A549 (cell line): Measurements from ENCODE around the gene IL17F. TPM values are rescaled to one million over a fixed set of nuclear protein-coding genes. Genes with fewer than 3 reads are reported as not detected.

ENCODE experiments used
- ATAC-seq, 2 experiments: fragments of 200-7000 bp in 1 of 2; fragments of >200 bp in 1 of 2; cut with Nextera tagmentation in 1 of 2; cut with Tn5 transposase in 1 of 2; 3 replicates each; pipeline versions ENCODE4 v1.8.0 to v1.9.1; 2018 to 2020; ENCODE audit warnings: mild to moderate bottlenecking in 1 of 2, moderate library complexity in 1 of 2
- CTCF ChIA-PET: fragments of 300-600 bp; sonication (Branson Sonifier 250); formaldehyde crosslinking; extraction: SDS; loops from one replicate; lab custom pipeline; 2021; ENCODE audit warnings: antibody characterized with exemption, inconsistent platforms; lab: Yijun Ruan, JAX
- POLR2A ChIA-PET: fragments of 350-600 bp; formaldehyde crosslinking; extraction: SDS; loops from one replicate; lab custom pipeline; 2021; ENCODE audit warnings: antibody characterized with exemption, inconsistent platforms; lab: Yijun Ruan, JAX
- DNase-seq, 2 experiments: peaks; one replicate each; pipeline versions ENCODE4 v3.0.0 to v3.0.0-alpha.2; 2011 to 2016; ENCODE audit warnings: low read depth in 1 of 2, low spot score in 1 of 2
- FAIRE-seq: peaks from 2 replicates; lab custom pipeline; 2011; peaks lifted over from hg19 to GRCh38; lab: Jason Lieb, UNC
- H3K27ac ChIP-seq, 2 experiments: fragments of >200 bp; sonication (Bioruptor Twin); formaldehyde crosslinking; 3 replicates each; pipeline ENCODE4 v1.5.1; 2016 to 2017
- H3K4me1 ChIP-seq: fragments of >200 bp; sonication (Bioruptor Twin); formaldehyde crosslinking; 3 replicates; pipeline ENCODE4 v1.6.1; 2016
- H3K4me2 ChIP-seq: fragments of >200 bp; sonication (Bioruptor Twin); formaldehyde crosslinking; 3 replicates; pipeline ENCODE4 v1.6.1; 2016
- H3K4me3 ChIP-seq: fragments of >200 bp; sonication (Bioruptor Twin); formaldehyde crosslinking; 3 replicates; pipeline ENCODE4 v1.5.1; 2016
- H3K9me3 ChIP-seq: fragments of >200 bp; sonication (Bioruptor Twin); formaldehyde crosslinking; 3 replicates; pipeline ENCODE4 v1.6.1; 2016
- BHLHE40 ChIP-seq: IDR thresholded peaks from 2 replicates; pipeline ENCODE4 v1.6.1; 2012; ENCODE audit warnings: low read depth, low read length, inconsistent platforms
- CBX2 ChIP-seq: fragments of 200-600 bp; sonication (generic); IDR thresholded peaks from 2 replicates; pipeline ENCODE4 v1.6.1; 2016; ENCODE audit warnings: low read depth, mild to moderate bottlenecking, borderline replicate concordance
- CBX8 ChIP-seq: fragments of 200-600 bp; sonication (generic); IDR thresholded peaks from 2 replicates; pipeline ENCODE4 v1.6.1; 2016
- CHD2 ChIP-seq: fragments of 150-350 bp; IDR thresholded peaks from 2 replicates; pipeline ENCODE4 v1.6.1; 2014; ENCODE audit warnings: low read length; ENCODE audit not compliant: partially characterized antibody
- CHD4 ChIP-seq: fragments of 200-600 bp; sonication (generic); IDR thresholded peaks from 2 replicates; pipeline ENCODE4 v1.6.1; 2016; ENCODE audit warnings: antibody characterized with exemption, mild to moderate bottlenecking, borderline replicate concordance
- E2F6 ChIP-seq: IDR thresholded peaks from 2 replicates; pipeline ENCODE4 v1.6.1; 2012; ENCODE audit warnings: low read depth, borderline replicate concordance
- EHF ChIP-seq: fragments of 250-450 bp; sonication (Bioruptor Pico); IDR thresholded peaks from 2 replicates; pipeline ENCODE4 v1.5.0; 2020; ENCODE audit warnings: mild to moderate bottlenecking
- EHMT2 ChIP-seq: fragments of 200-600 bp; sonication (generic); IDR thresholded peaks from 2 replicates; pipeline ENCODE4 v1.6.1; 2016; ENCODE audit warnings: antibody characterized with exemption, low read depth, mild to moderate bottlenecking, moderate library complexity
- EP300 ChIP-seq, 2 experiments: fragments of >200 bp; sonication (Bioruptor Twin); formaldehyde crosslinking; IDR thresholded peaks; 2 replicates in 1 of 2; 3 replicates in 1 of 2; pipeline ENCODE4 v1.6.1; 2016 to 2017
- ESRRA ChIP-seq: fragments of 150-350 bp; IDR thresholded peaks from 2 replicates; pipeline ENCODE4 v1.6.1; 2014; ENCODE audit warnings: mild to moderate bottlenecking, low read length, borderline replicate concordance
- FOXS1 ChIP-seq: fragments of 250-450 bp; sonication (Bioruptor Pico); IDR thresholded peaks from 2 replicates; pipeline ENCODE4 v1.5.0; 2020; ENCODE audit warnings: mild to moderate bottlenecking, moderate library complexity
- GATA3 ChIP-seq: IDR thresholded peaks from 2 replicates; pipeline ENCODE4 v1.6.1; 2012; ENCODE audit warnings: borderline replicate concordance
- HDAC2 ChIP-seq: fragments of 200-600 bp; sonication (generic); IDR thresholded peaks from 2 replicates; pipeline ENCODE4 v1.6.1; 2016
- HES2 ChIP-seq: fragments of >200 bp; sonication (Bioruptor Twin); formaldehyde crosslinking; IDR thresholded peaks from 2 replicates; pipeline ENCODE4 v1.6.1; 2016
- HEYL ChIP-seq: fragments of 250-450 bp; sonication (Bioruptor Pico); IDR thresholded peaks from 2 replicates; pipeline ENCODE4 v1.8.0; 2021; ENCODE audit warnings: mild to moderate bottlenecking, moderate library complexity
- HOXA7 ChIP-seq: fragments of 250-450 bp; sonication (Bioruptor Pico); IDR thresholded peaks from 2 replicates; pipeline ENCODE4 v1.5.0; 2020; ENCODE audit warnings: mild to moderate bottlenecking, moderate library complexity
- JUNB ChIP-seq: fragments of >200 bp; sonication (Bioruptor Twin); formaldehyde crosslinking; IDR thresholded peaks from 2 replicates; pipeline ENCODE4 v1.6.1; 2016
- KDM5A ChIP-seq: fragments of 200-600 bp; sonication (generic); IDR thresholded peaks from 2 replicates; pipeline ENCODE4 v1.6.1; 2016; ENCODE audit warnings: antibody characterized with exemption, mild to moderate bottlenecking
- MAFK ChIP-seq: fragments of 450-650 bp; IDR thresholded peaks from 2 replicates; pipeline ENCODE4 v1.6.1; 2014; ENCODE audit not compliant: partially characterized antibody
- MYC ChIP-seq: IDR thresholded peaks from 2 replicates; pipeline ENCODE4 v1.6.1; 2012; ENCODE audit warnings: mild to moderate bottlenecking, inconsistent platforms, low read length, improper control_type of control experiment, borderline replicate concordance
- NFE2L2 ChIP-seq: fragments of 150-350 bp; conservative IDR thresholded peaks from 2 replicates; pipeline ENCODE4 v1.6.1; 2014; ENCODE audit warnings: low read length
- NPAS2 ChIP-seq: fragments of 250-450 bp; sonication (Bioruptor Pico); IDR thresholded peaks from 2 replicates; pipeline ENCODE4 v1.8.0; 2022; ENCODE audit warnings: mild to moderate bottlenecking, moderate library complexity, borderline replicate concordance
- NR3C1 ChIP-seq: fragments of >200 bp; sonication (Bioruptor Twin); formaldehyde crosslinking; IDR thresholded peaks from 3 replicates; pipeline ENCODE4 v1.6.1; 2017
- PHF8 ChIP-seq: fragments of 200-600 bp; sonication (generic); IDR thresholded peaks from 2 replicates; pipeline ENCODE4 v1.6.1; 2016; ENCODE audit warnings: low read depth, mild to moderate bottlenecking, antibody characterized with exemption, moderate library complexity, borderline replicate concordance
- POLR2AphosphoS2 ChIP-seq: conservative IDR thresholded peaks from 2 replicates; pipeline ENCODE4 v1.6.1; 2012; ENCODE audit warnings: low read length, improper control_type of control experiment, inconsistent platforms
- RAD21 ChIP-seq, 2 experiments: fragments of >200 bp in 1 of 2; sonication (Bioruptor Twin) in 1 of 2; formaldehyde crosslinking in 1 of 2; IDR thresholded peaks in 1 of 2; conservative IDR thresholded peaks in 1 of 2; 2 replicates in 1 of 2; 3 replicates in 1 of 2; pipeline ENCODE4 v1.6.1; 2012 to 2018; ENCODE audit warnings: inconsistent platforms in 1 of 2
- RARB ChIP-seq: fragments of 250-450 bp; sonication (Bioruptor Pico); IDR thresholded peaks from 2 replicates; pipeline ENCODE4 v1.8.0; 2021; ENCODE audit warnings: mild to moderate bottlenecking, moderate library complexity
- RFX5 ChIP-seq: fragments of 450-650 bp; IDR thresholded peaks from 2 replicates; pipeline ENCODE4 v1.7.1; 2014; ENCODE audit warnings: antibody characterized with exemption, mild to moderate bottlenecking, moderate library complexity
- RNF2 ChIP-seq: fragments of 200-600 bp; sonication (generic); IDR thresholded peaks from 2 replicates; pipeline ENCODE4 v1.6.1; 2016; ENCODE audit warnings: low read depth, mild to moderate bottlenecking, antibody characterized with exemption, moderate library complexity, borderline replicate concordance
- SMC3 ChIP-seq: fragments of >200 bp; sonication (Bioruptor Twin); formaldehyde crosslinking; IDR thresholded peaks from 3 replicates; pipeline ENCODE4 v1.6.1; 2018; ENCODE audit warnings: inconsistent platforms
- SREBF2 ChIP-seq: fragments of 450-650 bp; IDR thresholded peaks from 2 replicates; pipeline ENCODE4 v1.6.1; 2014; ENCODE audit warnings: mild to moderate bottlenecking, moderate library complexity
- USF2 ChIP-seq: fragments of 450-650 bp; IDR thresholded peaks from 2 replicates; pipeline ENCODE4 v1.6.1; 2014; ENCODE audit warnings: antibody characterized with exemption
- WGBS: methylation state at CpG from one replicate; pipeline ENCODE4 v1.1.6; 2017; ENCODE audit errors: missing lambda C conversion rate; 5-methylcytosine and 5-hydroxymethylcytosine counted together
- polyA plus RNA-seq, 4 experiments: library from polyadenylated mRNA; depleted of rRNA in 3 of 4; stranded (reverse); fragments of >200 nt; fragmentation: RNase III in 1 of 4; extraction: RNeasy Plus Mini Kit Qiagen cat#74134 plus additional on column Dnase treatment in 1 of 4; gene quantifications; 2 replicates in 3 of 4; 3 replicates in 1 of 4; pipeline ENCODE4 v1.2.3, GENCODE V29; 2011 to 2017

The IL17F gene
- polyA plus RNA-seq, 2 of the 4 experiments (the other 2 are of a cell fraction) = not detected

- no peak overlapping the region for H3K27ac ChIP-seq
- H3K4me2 ChIP-seq = no peak overlapping the region
- H3K9me3 ChIP-seq = no peaks in the 10 kb centered on the region
- DNase-seq (no peak), FAIRE-seq (no peak), ATAC-seq (no peak)
- H3K4me3 ChIP-seq = no peak overlapping the region
- POLR2A ChIA-PET = no interaction called here
- WGBS = 53% methylated on average over 5 of the region's 5 CpGs
- no peak for TF ChIP-seq CBX2
- no peak for TF ChIP-seq JUNB
- TF ChIP-seq PHF8 = no peak
- TF ChIP-seq SREBF2 = no peak
- no peak for TF ChIP-seq NR3C1
- TF ChIP-seq GATA3 = no peak
- TF ChIP-seq FOXS1 = no peak
- no peak for TF ChIP-seq EHMT2
- no peak for TF ChIP-seq HOXA7
- no peak for TF ChIP-seq USF2
- no peak for TF ChIP-seq POLR2AphosphoS2
- no peak for TF ChIP-seq NPAS2 (CRISPR knock-in tag)
- TF ChIP-seq CBX8 = no peak
- no peak for TF ChIP-seq NFE2L2
- no peak for TF ChIP-seq HEYL (CRISPR knock-in tag)
- TF ChIP-seq RFX5 = no peak
- CTCF ChIA-PET = no interaction called here
- no peaks in the 10 kb centered on the region for H3K4me1 ChIP-seq
These were observed 27.2 kb downstream of the IL17F start for GRCh38 chr6:52216932-52217575.

GRCh38 chr6:52215787-52216186 is 28.5 kb downstream of the IL17F start:
- no peak for ATAC-seq
- TF ChIP-seq GATA3 (no peak), CHD4 (no peak), RAD21 (conservative IDR thresholded peaks at IDR 0.05 in 1 of 2, IDR thresholded peaks at IDR 0.05 in 1 of 2) (no peak), EP300 (IDR thresholded peaks at IDR 0.05) (no peak), CHD2 (no peak)
- ChIA-PET CTCF (no interaction called here), POLR2A (no interaction called here)
- FAIRE-seq = no peak
- no peak overlapping the region for H3K4me2 ChIP-seq
- no peak overlapping the region for H3K27ac ChIP-seq
- DNase-seq = no peak
- no peak overlapping the region for H3K4me3 ChIP-seq
- no peaks in the 10 kb centered on the region for H3K4me1 ChIP-seq
- no peaks in the 10 kb centered on the region for H3K9me3 ChIP-seq

GRCh38 chr6:52213127-52213526 is 31.2 kb downstream of the IL17F start:
- Histone ChIP-seq H3K4me1 (no peaks in the 10 kb centered on the region), H3K4me3 (no peak overlapping the region), H3K4me2 (no peak overlapping the region), H3K27ac (no peak overlapping the region), H3K9me3 (no peaks in the 10 kb centered on the region)
- POLR2A ChIA-PET = no interaction called here
- no peak for FAIRE-seq
- CTCF ChIA-PET = interaction anchor here (1.6 kb wide), 1 partner anchor 11 kb away, joined by 3 read pairs; no protein-coding TSS in a partner anchor
- 15% methylated on average over 2 of the region's 2 CpGs for WGBS
- TF ChIP-seq CBX8 (no peak), BHLHE40 (no peak), HES2 (no peak), HDAC2 (no peak), RNF2 (no peak), E2F6 (no peak), POLR2AphosphoS2 (no peak), MAFK (no peak), MYC (no peak), PHF8 (no peak), EHF (CRISPR knock-in tag) (no peak), SMC3 (no peak), HOXA7 (no peak), KDM5A (no peak), ESRRA (no peak), HEYL (CRISPR knock-in tag) (no peak), EHMT2 (no peak), RARB (no peak)
- ATAC-seq = no peak
- no peak for DNase-seq
